Measurements from ENCODE around the gene OPA1. TPM values are rescaled to one million over a fixed set of nuclear protein-coding genes. Genes with fewer than 3 reads are reported as not detected.
A peak's percentile ranks its signal among the peaks of the same experiment; 100 is the strongest.

Gene OPA1
- total RNA-seq, 1 experiment from 2014 or later: 75.4 TPM

- H3K36me3 Mint-ChIP-seq (ENCODE audit: insufficient read depth in 1 of 3, low read depth in 3 of 3): no peaks in the 10 kb centered on the region
- H3K4me3 Mint-ChIP-seq: no peak overlapping the region
- no peak overlapping the region for H3K4ac ChIP-seq (ENCODE audit: low read depth, low read length)
Measured at GRCh38 chr3:193742628-193743027, 149.6 kb downstream of the OPA1 start.

More at GRCh38 chr3:193742628-193743027, 149.6 kb downstream of the OPA1 start:
- Histone ChIP-seq H3T11ph (ENCODE audit: low read length) (no peak overlapping the region), H3K79me1 (ENCODE audit: insufficient read depth, low read depth, low read length, poor library complexity, severe bottlenecking) (no peaks in the 10 kb centered on the region), H4K8ac (replicated peaks; ENCODE audit: insufficient read length, low read depth, low read length) (no peak overlapping the region), H3K14ac (ENCODE audit: insufficient read depth, low read length) (no peak overlapping the region), H2BK20ac (ENCODE audit: low read depth, low read length, poor library complexity, severe bottlenecking) (no peak overlapping the region), H3K9ac (ENCODE audit: extremely low read depth, insufficient read length, low read length) (no peak overlapping the region), H2BK15ac (ENCODE audit: low read depth, low read length) (no peak overlapping the region), H4K91ac (ENCODE audit: insufficient read length, low read depth, low read length) (no peak overlapping the region), H2BK5ac (ENCODE audit: insufficient read length, low read length) (no peak overlapping the region), H2AK5ac (ENCODE audit: insufficient read length, low read length) (no peak overlapping the region), H3K79me2 (ENCODE audit: insufficient read depth, low read length) (no peaks in the 10 kb centered on the region), H2BK12ac (ENCODE audit: insufficient read length, low read depth, low read length) (no peak overlapping the region), H3K27ac (ENCODE audit: insufficient read length, low read depth, low read length) (no peak overlapping the region), H3K4me2 (ENCODE audit: insufficient read depth, insufficient read length, low read length) (no peak overlapping the region), H3K9me3 (ENCODE audit: control insufficient read depth, low read depth, low read length) (no peaks in the 10 kb centered on the region), H3K4me1 (ENCODE audit: insufficient read depth, low read length) (peaks cover 4% of the 10 kb centered on the region), H3K56ac (ENCODE audit: insufficient read length, low read depth, low read length) (no peak overlapping the region), H3K23ac (ENCODE audit: insufficient read length, low read depth, low read length) (no peak overlapping the region), H4K20me1 (ENCODE audit: control insufficient read depth, insufficient read depth, insufficient read length) (no peaks in the 10 kb centered on the region), H2AFZ (ENCODE audit: low read length) (no peak overlapping the region), H4K5ac (ENCODE audit: insufficient read length, low read depth, low read length) (no peak overlapping the region), H3K23me2 (ENCODE audit: insufficient read length, low read depth, low read length, poor library complexity, severe bottlenecking) (no peaks in the 10 kb centered on the region), H3K27me3 (ENCODE audit: insufficient read depth, low read length) (no peaks in the 10 kb centered on the region), H3K18ac (ENCODE audit: insufficient read length, low read depth, low read length) (no peak overlapping the region), H2BK120ac (ENCODE audit: low read depth, low read length, poor library complexity, severe bottlenecking) (no peak overlapping the region)
- Mint-ChIP-seq H3K9me3 (no peaks in the 10 kb centered on the region), H3K27ac (0 out of 7 replicates have a peak overlapping the region, but pooled peaks of 1 of the 3 experiments have one; percentile 9), H3K4me1 (peaks cover 15 to 34% of the 10 kb centered on the region in 2 experiments), H3K27me3 (ENCODE audit: low read depth) (no peaks in the 10 kb centered on the region)
- DNase-seq: no peak
- no peak for TF ChIP-seq CTCF (conservative IDR thresholded peaks at IDR 0.05)
- no CpG with 5 or more reads among the region's 4 CpGs for WGBS (ENCODE audit: extremely low coverage, insufficient read length, low lambda C conversion rate)
